Activated T-helper 2 cell treated with anti-CD3 and anti-CD28 coated beads, Interferon-gamma antibody, Interleukin-2, Interleukin-4, amounts not matched to agents 10 μg/mL and 5 μg/mL and 100 μg/mL, durations not matched to agents 14 hours and 24 hours and 36 hours (primary cell): Measurements from ENCODE around the gene BLTP2. TPM values are rescaled to one million over a fixed set of nuclear protein-coding genes. Genes with fewer than 3 reads are reported as not detected.

Experiments used
- total RNA-seq: library from RNA; stranded (reverse); gene quantifications from 2 replicates; pipeline ENCODE4 v1.2.3, GENCODE V29; 2022

BLTP2 gene
- total RNA-seq, 1 donor from 2014 or later: 213 TPM

Other genes starting within 250 kb of the BLTP2 start
- 5.3 and 6.9 TPM in 2 replicates for gene SLC46A1, start 238.9 kb downstream of the BLTP2 start, total RNA-seq
- not detected in 2 replicates for gene SLC13A2, start 171.5 kb downstream of the BLTP2 start, total RNA-seq
- not detected in 2 replicates for gene FOXN1, start 138.8 kb downstream of the BLTP2 start, total RNA-seq
- 55.3 and 63.9 TPM in 2 replicates for gene UNC119, start 92.5 kb downstream of the BLTP2 start, total RNA-seq
- 65.1 and 70.9 TPM in 2 replicates for gene PIGS, start 73.6 kb downstream of the BLTP2 start, total RNA-seq
- 95.0 and 95.7 TPM in 2 replicates for gene ALDOC, start 68.3 kb downstream of the BLTP2 start, total RNA-seq
- gene SPAG5, start 46.1 kb downstream of the BLTP2 start, total RNA-seq: 92.5 and 98.8 TPM in 2 replicates
- 35.2 and 37.9 TPM in 2 replicates for gene RSKR, start 31.0 kb downstream of the BLTP2 start, total RNA-seq
- 40.3 and 49.2 TPM in 2 replicates for gene SDF2, start 16.7 kb upstream of the BLTP2 start, total RNA-seq
- 97.5 and 102 TPM in 2 replicates for gene SUPT6H, start 17.0 kb upstream of the BLTP2 start, total RNA-seq
- gene PROCA1, start 66.7 kb upstream of the BLTP2 start, total RNA-seq: 7.0 and 7.7 TPM in 2 replicates
- gene RAB34, start 72.7 kb upstream of the BLTP2 start, total RNA-seq: 19.4 and 21.5 TPM in 2 replicates
- 1,712 and 1,733 TPM in 2 replicates for gene RPL23A, start 74.8 kb upstream of the BLTP2 start, total RNA-seq
- gene TLCD1, start 81.1 kb upstream of the BLTP2 start, total RNA-seq: 8.0 and 8.2 TPM in 2 replicates
- gene NEK8, start 83.6 kb upstream of the BLTP2 start, total RNA-seq: 3.6 and 4.2 TPM in 2 replicates
- gene TRAF4, start 98.9 kb upstream of the BLTP2 start, total RNA-seq: 125 and 129 TPM in 2 replicates
- 19.6 and 23.0 TPM in 2 replicates for gene FAM222B, start 197.6 kb upstream of the BLTP2 start, total RNA-seq
- 54.5 and 60.4 TPM in 2 replicates for gene ERAL1, start 209.9 kb upstream of the BLTP2 start, total RNA-seq